SK-N-SH (cell line): ENCODE results near the gene MACO1. TPM values are rescaled to one million over a fixed set of nuclear protein-coding genes. Genes with fewer than 3 reads are reported as not detected.
"Not testable (repeated sequence)": the region's sequence is repeated elsewhere in the genome, so short reads cannot be mapped to it uniquely, and the experiment has no call there.

Source experiments
- CTCF ChIA-PET: fragments of 300-600, 350-600 bp; formaldehyde crosslinking; extraction: SDS; loops from one replicate; lab custom pipeline; 2021; lab: Yijun Ruan, JAX
- POLR2A ChIA-PET: fragments of 350-600 bp; sonication (Branson Sonifier 250); formaldehyde crosslinking; extraction: SDS; loops from one replicate; lab custom pipeline; 2020; ENCODE audit warnings: antibody characterized with exemption, inconsistent platforms; lab: Yijun Ruan, JAX
- DNase-seq: peaks from one replicate; pipeline ENCODE4 v3.0.0; 2012
- H2AFZ ChIP-seq: fragments of 200-600 bp; sonication (generic); 2 replicates; pipeline ENCODE4 v1.8.1; 2016; ENCODE audit warnings: antibody characterized with exemption, mild to moderate bottlenecking, low read depth
- H3F3A ChIP-seq: fragments of 200-600 bp; sonication (generic); replicated peaks from 2 replicates; pipeline ENCODE3; 2016; ENCODE audit warnings: antibody characterized with exemption, mild to moderate bottlenecking; ENCODE audit not compliant: insufficient read depth
- H3K27ac ChIP-seq, 2 experiments: fragments of 200-500 bp in 1 of 2; fragments of 200-600 bp in 1 of 2; sonication (Bioruptor generic) in 1 of 2; sonication (generic), shearing (Covaris generic) in 1 of 2; 2 replicates each; pipeline versions ENCODE4 v1.5.1 to v1.6.1; 2014 to 2016; ENCODE audit warnings: low read depth in 2 of 2, inconsistent platforms in 1 of 2, low read length in 1 of 2, mild to moderate bottlenecking in 1 of 2, mixed read lengths in 1 of 2
- H3K27me3 ChIP-seq: fragments of 200-600 bp; sonication (generic), shearing (Covaris generic); 2 replicates; pipeline ENCODE4 v1.6.1; 2016; ENCODE audit warnings: mixed run types; ENCODE audit not compliant: insufficient read depth
- H3K36me3 ChIP-seq, 2 experiments: fragments of 200-500 bp in 1 of 2; fragments of 200-600 bp in 1 of 2; sonication (Bioruptor generic) in 1 of 2; sonication (generic) in 1 of 2; replicated peaks in 1 of 2; 2 replicates each; pipeline versions ENCODE3 to v1.5.1; 2014 to 2016; ENCODE audit warnings: low read length in 1 of 2, mild to moderate bottlenecking in 1 of 2; ENCODE audit not compliant: insufficient read depth in 2 of 2, control insufficient read depth in 1 of 2
- H3K4me1 ChIP-seq, 2 experiments: fragments of 200-500 bp in 1 of 2; fragments of 200-600 bp in 1 of 2; sonication (Bioruptor generic) in 1 of 2; sonication (generic), shearing (Covaris generic) in 1 of 2; 2 replicates each; pipeline versions ENCODE4 v1.5.1 to v1.6.1; 2014 to 2016; ENCODE audit warnings: low read depth in 1 of 2, low read length in 1 of 2, mixed run types in 1 of 2; ENCODE audit not compliant: insufficient read depth in 2 of 2, control insufficient read depth in 1 of 2
- H3K4me2 ChIP-seq: fragments of 200-600 bp; sonication (generic), shearing (Covaris generic); 2 replicates; pipeline ENCODE4 v1.6.1; 2017; ENCODE audit warnings: mixed run types
- H3K4me3 ChIP-seq, 2 experiments: fragments of 200-500 bp in 1 of 2; fragments of 200-600 bp in 1 of 2; sonication (Bioruptor generic) in 1 of 2; sonication (generic), shearing (Covaris generic) in 1 of 2; 2 replicates each; pipeline versions ENCODE4 v1.5.1 to v1.8.1; 2014 to 2016; ENCODE audit warnings: low read depth in 2 of 2, inconsistent platforms in 1 of 2, low read length in 1 of 2, mild to moderate bottlenecking in 1 of 2, mixed read lengths in 1 of 2, moderate library complexity in 1 of 2
- H3K79me2 ChIP-seq: fragments of 200-600 bp; sonication (generic); 2 replicates; pipeline ENCODE4 v1.8.1; 2017; ENCODE audit warnings: mild to moderate bottlenecking; ENCODE audit not compliant: insufficient read depth
- H3K9ac ChIP-seq: fragments of 200-600 bp; sonication (generic); 2 replicates; pipeline ENCODE4 v1.6.1; 2017; ENCODE audit warnings: mixed run types
- H3K9me2 ChIP-seq: fragments of 200-600 bp; sonication (generic); 2 replicates; pipeline ENCODE4 v1.6.1; 2017; ENCODE audit warnings: mixed run types
- H3K9me3 ChIP-seq: fragments of 200-600 bp; sonication (generic); 2 replicates; pipeline ENCODE4 v1.6.1; 2017; ENCODE audit warnings: mixed run types, mild to moderate bottlenecking, moderate library complexity
- H4K20me1 ChIP-seq: fragments of 200-600 bp; sonication (generic); 2 replicates; pipeline ENCODE4 v1.6.1; 2017; ENCODE audit warnings: mild to moderate bottlenecking, mixed run types; ENCODE audit not compliant: insufficient read depth
- CHD2 ChIP-seq: fragments of 150-350 bp; IDR thresholded peaks from 2 replicates; pipeline ENCODE4 v1.6.1; 2018; ENCODE audit warnings: low read length; ENCODE audit not compliant: partially characterized antibody
- EZH2phosphoT487 ChIP-seq: fragments of 200-600 bp; sonication (generic); IDR thresholded peaks from 2 replicates; pipeline ENCODE4 v1.6.1; 2017; ENCODE audit warnings: low read depth, mixed run types, mild to moderate bottlenecking, antibody characterized with exemption, moderate library complexity, borderline replicate concordance
- FOXJ3 ChIP-seq: sonication (generic); formaldehyde crosslinking; IDR thresholded peaks from 2 replicates; pipeline ENCODE4 v1.5.1; 2020; ENCODE audit warnings: mild to moderate bottlenecking, missing genetic modification reagents
- GATA2 ChIP-seq: sonication (generic); formaldehyde crosslinking; IDR thresholded peaks from 2 replicates; pipeline ENCODE4 v1.5.0; 2020; ENCODE audit warnings: mild to moderate bottlenecking, missing genetic modification reagents
- MXI1 ChIP-seq: IDR thresholded peaks from 2 replicates; pipeline ENCODE4 v1.6.1; 2012; ENCODE audit warnings: mild to moderate bottlenecking, low read depth, low read length, improper control_type of control experiment
- NRF1 ChIP-seq: IDR thresholded peaks from 2 replicates; pipeline ENCODE4 v1.6.1; 2012; ENCODE audit warnings: low read depth, mild to moderate bottlenecking, low read length
- POLR2AphosphoS5 ChIP-seq: IDR thresholded peaks from 2 replicates; pipeline ENCODE4 v1.6.1; 2012; ENCODE audit warnings: low read depth, low read length
- RFX5 ChIP-seq: IDR thresholded peaks from 2 replicates; pipeline ENCODE4 v1.6.1; 2012; ENCODE audit warnings: mild to moderate bottlenecking, improper control_type of control experiment, low read length
- SMC3 ChIP-seq: IDR thresholded peaks from 2 replicates; pipeline ENCODE4 v1.6.1; 2012; ENCODE audit warnings: low read depth, low read length, improper control_type of control experiment
- TEAD4 ChIP-seq: IDR thresholded peaks from 2 replicates; pipeline ENCODE4 v1.4.0; 2012; ENCODE audit warnings: mild to moderate bottlenecking, borderline replicate concordance; ENCODE audit not compliant: insufficient read depth
- YY1 ChIP-seq: IDR thresholded peaks from 2 replicates; pipeline ENCODE4 v1.4.0; 2012; ENCODE audit warnings: low read depth, mild to moderate bottlenecking
- WGBS: methylation state at CpG from one replicate; pipeline ENCODE4 v1.1.6; 2017; ENCODE audit warnings: low lambda C conversion rate; 5-methylcytosine and 5-hydroxymethylcytosine counted together
- polyA plus RNA-seq, 3 experiments: library from polyadenylated mRNA; depleted of rRNA; stranded (reverse); fragments of >200 nt; gene quantifications; 2 replicates each; pipeline ENCODE4 v1.2.3, GENCODE V29; 2012
- TF ChIP-seq, protein P1 (sequence below): IDR thresholded peaks from 2 replicates; pipeline ENCODE4 v1.4.0; 2012; ENCODE audit warnings: low read depth
- TF ChIP-seq, protein P2 (sequence below): fragments of 200-600 bp; sonication (generic); IDR thresholded peaks from 2 replicates; pipeline ENCODE4 v1.6.1; 2017; ENCODE audit warnings: antibody characterized with exemption, mild to moderate bottlenecking, moderate library complexity

The MACO1 gene
- polyA plus RNA-seq, 1 of the 3 experiments (the other 2 are of a cell fraction): 6.9 TPM

DNA sequence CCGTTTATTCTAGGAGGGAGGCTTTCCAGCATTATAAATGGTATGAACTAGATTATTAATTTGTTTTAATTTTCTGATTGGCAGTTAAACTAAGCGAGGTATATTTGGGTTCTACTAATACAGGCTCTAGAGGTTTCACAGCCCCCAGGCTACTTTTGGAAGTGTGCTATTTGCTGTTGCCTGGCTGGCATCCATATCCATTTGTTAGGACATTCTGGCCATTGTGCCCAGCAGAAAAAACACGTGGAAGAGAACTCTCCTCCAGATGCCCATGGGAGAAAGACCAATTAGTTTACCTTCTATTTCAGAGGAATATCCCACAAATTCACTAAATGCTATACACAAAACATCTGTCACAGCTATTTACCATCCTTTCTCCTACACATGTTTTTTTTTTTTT is 29.3 kb downstream of the MACO1 start:
- TF ChIP-seq TEAD4 (no peak), MXI1 (peak; percentile 70; the same call in 1 of the 2 replicates)
- peaks cover 64% of the 10 kb centered on the region for H3K79me2 ChIP-seq
- 75% methylated on average over 3 of the region's 3 CpGs for WGBS
- peaks cover 27 to 59% of the 10 kb centered on the region in 2 experiments for H3K36me3 ChIP-seq
- H3K4me1 ChIP-seq: no peaks in the 10 kb centered on the region; a peak in 2 of 4 replicates
- no peak overlapping the region for H2AFZ ChIP-seq
- H3K9me2 ChIP-seq: no peaks in the 10 kb centered on the region
- no peak for DNase-seq
- ChIA-PET POLR2A (interaction anchor here (1.2 kb wide), 1 partner anchor 9 kb away, joined by 5 read pairs; no protein-coding TSS in a partner anchor), CTCF (interaction anchor here (1.6 kb wide), 1 partner anchor 13 kb away, joined by 4 read pairs; no protein-coding TSS in a partner anchor)
- H3K27ac ChIP-seq: peak overlapping the region in 1 of 2 experiments; percentile 39; a peak in 1 of 4 replicates
- H3K4me2 ChIP-seq: no peak overlapping the region
- no peak overlapping the region for H3K4me3 ChIP-seq
- H3K27me3 ChIP-seq: no peaks in the 10 kb centered on the region
- no peak overlapping the region for H3K9ac ChIP-seq
- no peaks in the 10 kb centered on the region for H3K9me3 ChIP-seq
- peaks cover 4% of the 10 kb centered on the region for H3F3A ChIP-seq
- H4K20me1 ChIP-seq: peaks cover 7% of the 10 kb centered on the region

DNA sequence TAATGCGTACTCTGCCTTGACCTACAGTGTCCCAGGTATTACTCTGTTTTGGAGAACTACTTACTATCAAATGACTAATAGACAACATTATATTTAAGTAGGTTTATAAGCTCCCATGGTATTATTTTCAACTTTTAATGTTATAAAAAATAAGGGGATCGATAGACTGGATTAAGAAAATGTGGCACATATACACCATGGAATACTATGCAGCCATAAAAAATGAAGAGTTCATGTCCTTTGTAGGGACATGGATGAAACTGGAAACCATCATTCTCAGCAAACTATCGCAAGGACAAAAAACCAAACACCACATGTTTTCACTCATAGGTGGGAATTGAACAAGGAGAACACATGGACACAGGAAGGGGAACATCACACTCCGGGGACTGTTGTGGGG is 30.1 kb downstream of the MACO1 start:
- H3K27ac ChIP-seq, DNase-seq, H3K9me3 ChIP-seq, H3K4me2 ChIP-seq, H3K9me2 ChIP-seq, H3K4me3 ChIP-seq, H3K4me1 ChIP-seq, H2AFZ ChIP-seq, H3K9ac ChIP-seq, H4K20me1 ChIP-seq, H3K27me3 ChIP-seq, H3F3A ChIP-seq: not testable (repeated sequence)
- 79% methylated on average over 4 of the region's 4 CpGs for WGBS
- CTCF ChIA-PET: interaction anchor here (0.6 to 1.6 kb wide), 2 partner anchors 10 to 12 kb away, joined by 3 to 4 read pairs; no protein-coding TSS in a partner anchor
- POLR2A ChIA-PET: interaction anchor here (1.2 kb wide), 1 partner anchor 10 kb away, joined by 5 read pairs; no protein-coding TSS in a partner anchor
- peaks cover 72% of the 10 kb centered on the region for H3K79me2 ChIP-seq
- peaks cover 24 to 55% of the 10 kb centered on the region in 2 experiments for H3K36me3 ChIP-seq

DNA sequence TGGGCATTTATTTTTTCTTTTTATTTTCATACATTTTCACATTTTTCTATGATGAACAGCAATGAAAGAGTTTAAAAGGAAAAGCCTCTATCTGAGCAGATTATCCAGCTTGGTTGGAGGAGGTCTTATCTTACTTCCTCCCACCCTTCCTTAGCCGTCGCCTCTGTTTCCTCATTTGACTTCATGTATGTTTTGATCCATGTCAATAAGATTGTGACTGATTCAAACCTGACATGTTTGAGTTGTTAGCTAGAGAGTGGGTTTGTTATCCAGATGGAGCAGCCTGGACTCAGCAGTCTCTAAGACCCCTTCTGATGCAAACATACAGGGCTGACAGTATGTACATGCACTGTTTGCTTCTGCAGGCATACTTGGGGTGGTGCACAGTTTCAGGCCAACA is 31.2 kb downstream of the MACO1 start:
- POLR2A ChIA-PET: no interaction called here
- H4K20me1 ChIP-seq: peaks cover 7% of the 10 kb centered on the region
- no peak overlapping the region for H3K27ac ChIP-seq
- CTCF ChIA-PET: no interaction called here
- no peak overlapping the region for H3K4me2 ChIP-seq
- H3K79me2 ChIP-seq: peaks cover 81% of the 10 kb centered on the region
- H3K9me3 ChIP-seq: no peaks in the 10 kb centered on the region
- peaks cover 4% of the 10 kb centered on the region for H3F3A ChIP-seq
- no peaks in the 10 kb centered on the region for H3K9me2 ChIP-seq
- peaks cover 18 to 47% of the 10 kb centered on the region in 2 experiments for H3K36me3 ChIP-seq
- no peak overlapping the region for H3K9ac ChIP-seq
- no peak overlapping the region for H3K4me3 ChIP-seq
- H3K4me1 ChIP-seq: no peaks in the 10 kb centered on the region; a peak in 2 of 4 replicates
- TF ChIP-seq EZH2phosphoT487: no peak
- no peak for TF ChIP-seq MXI1
- H2AFZ ChIP-seq: no peak overlapping the region
- WGBS: 100% methylated on average over 2 of the region's 2 CpGs
- no peak for DNase-seq
- no peaks in the 10 kb centered on the region for H3K27me3 ChIP-seq

DNA sequence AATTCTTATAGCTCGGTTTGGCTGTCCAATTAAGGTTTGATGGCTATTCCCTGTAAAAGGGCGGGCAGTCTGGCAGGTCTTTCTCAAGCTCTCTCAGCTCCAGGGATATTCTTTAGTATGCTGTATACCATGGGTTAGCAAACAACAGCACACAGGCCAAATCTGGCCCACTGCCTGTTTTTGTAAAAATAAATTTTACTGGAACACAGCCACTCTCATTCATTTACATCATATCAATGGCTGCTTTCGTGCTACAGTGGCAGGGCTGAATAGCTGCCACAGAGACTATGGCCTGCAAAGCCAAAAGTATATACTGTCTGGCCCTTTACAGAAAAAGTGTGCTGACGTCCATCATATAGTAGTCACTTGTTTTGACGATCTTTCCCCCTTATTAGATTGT is 32.0 kb downstream of the MACO1 start:
- Histone ChIP-seq H3K4me2 (no peak overlapping the region), H3K27ac (no peak overlapping the region), H3F3A (peaks cover 12% of the 10 kb centered on the region), H3K4me3 (no peak overlapping the region), H3K79me2 (peaks cover 84% of the 10 kb centered on the region), H2AFZ (no peak overlapping the region), H3K9me2 (no peaks in the 10 kb centered on the region), H3K4me1 (no peaks in the 10 kb centered on the region; a peak in 2 of 4 replicates), H3K27me3 (no peaks in the 10 kb centered on the region), H3K9me3 (no peaks in the 10 kb centered on the region), H4K20me1 (peaks cover 7% of the 10 kb centered on the region), H3K9ac (no peak overlapping the region), H3K36me3 (peaks cover 17 to 40% of the 10 kb centered on the region in 2 experiments)
- no peak for DNase-seq
- ChIA-PET POLR2A (no interaction called here), CTCF (interaction anchor here (1.0 to 1.2 kb wide), 2 partner anchors 57 to 76 kb away, joined by 3 to 4 read pairs; no protein-coding TSS in a partner anchor)
- 79% methylated on average over 5 of the region's 5 CpGs for WGBS
- TF ChIP-seq FOXJ3 (CRISPR knock-in tag) (no peak), RFX5 (no peak), SMC3 (no peak), CHD2 (no peak), GATA2 (no peak), YY1 (no peak), EZH2phosphoT487 (no peak), NRF1 (no peak), POLR2AphosphoS5 (no peak)
- TF ChIP-seq, protein P1, sequence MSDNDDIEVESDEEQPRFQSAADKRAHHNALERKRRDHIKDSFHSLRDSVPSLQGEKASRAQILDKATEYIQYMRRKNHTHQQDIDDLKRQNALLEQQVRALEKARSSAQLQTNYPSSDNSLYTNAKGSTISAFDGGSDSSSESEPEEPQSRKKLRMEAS: no peak
- TF ChIP-seq, protein P2, sequence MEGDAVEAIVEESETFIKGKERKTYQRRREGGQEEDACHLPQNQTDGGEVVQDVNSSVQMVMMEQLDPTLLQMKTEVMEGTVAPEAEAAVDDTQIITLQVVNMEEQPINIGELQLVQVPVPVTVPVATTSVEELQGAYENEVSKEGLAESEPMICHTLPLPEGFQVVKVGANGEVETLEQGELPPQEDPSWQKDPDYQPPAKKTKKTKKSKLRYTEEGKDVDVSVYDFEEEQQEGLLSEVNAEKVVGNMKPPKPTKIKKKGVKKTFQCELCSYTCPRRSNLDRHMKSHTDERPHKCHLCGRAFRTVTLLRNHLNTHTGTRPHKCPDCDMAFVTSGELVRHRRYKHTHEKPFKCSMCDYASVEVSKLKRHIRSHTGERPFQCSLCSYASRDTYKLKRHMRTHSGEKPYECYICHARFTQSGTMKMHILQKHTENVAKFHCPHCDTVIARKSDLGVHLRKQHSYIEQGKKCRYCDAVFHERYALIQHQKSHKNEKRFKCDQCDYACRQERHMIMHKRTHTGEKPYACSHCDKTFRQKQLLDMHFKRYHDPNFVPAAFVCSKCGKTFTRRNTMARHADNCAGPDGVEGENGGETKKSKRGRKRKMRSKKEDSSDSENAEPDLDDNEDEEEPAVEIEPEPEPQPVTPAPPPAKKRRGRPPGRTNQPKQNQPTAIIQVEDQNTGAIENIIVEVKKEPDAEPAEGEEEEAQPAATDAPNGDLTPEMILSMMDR: no peak
